HG02973 (cell line): ENCODE results near the gene TMPRSS7.

ENCODE experiments used
- ATAC-seq: cut with Tn5 transposase; IDR thresholded peaks from one replicate; pipeline ENCODE4 v1.9.1; 2021; ENCODE audit warnings: moderate library complexity; ENCODE audit not compliant: unreplicated experiment

TMPRSS7 gene

DNA sequence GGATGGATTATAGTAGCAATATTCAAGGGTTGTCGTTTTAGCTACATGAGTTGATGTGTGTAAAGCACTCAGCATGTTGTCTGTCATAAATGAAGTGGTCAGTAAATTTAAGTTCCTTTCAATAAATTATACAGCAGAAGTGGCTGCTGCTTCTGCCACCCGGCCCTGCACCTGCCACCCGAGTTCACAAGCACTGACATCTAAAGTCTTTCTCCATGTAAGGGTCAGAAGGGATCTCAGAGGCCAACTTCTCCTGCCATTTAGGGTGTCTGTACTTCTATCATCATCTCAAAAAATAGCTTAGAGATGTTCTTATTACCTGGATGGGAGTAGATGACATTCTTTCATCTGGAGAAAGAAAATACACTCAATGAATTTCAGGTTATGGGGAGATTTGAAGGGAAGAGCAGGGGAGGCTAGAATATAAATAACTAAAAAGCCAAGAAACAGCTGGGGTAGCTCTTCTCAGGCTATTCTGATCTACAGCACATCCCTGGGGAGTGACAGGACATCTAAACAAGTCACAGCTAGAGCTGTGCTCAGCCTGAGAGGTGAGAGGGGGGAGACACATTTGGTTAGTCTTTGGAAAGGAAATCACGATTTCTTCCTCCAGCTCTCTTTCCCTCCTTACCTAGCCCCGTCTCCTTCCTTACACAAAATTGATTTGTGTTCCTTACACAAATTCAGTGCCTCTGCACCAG lies 90.5 kb downstream of the TMPRSS7 start:
- ATAC-seq, result no peak

DNA sequence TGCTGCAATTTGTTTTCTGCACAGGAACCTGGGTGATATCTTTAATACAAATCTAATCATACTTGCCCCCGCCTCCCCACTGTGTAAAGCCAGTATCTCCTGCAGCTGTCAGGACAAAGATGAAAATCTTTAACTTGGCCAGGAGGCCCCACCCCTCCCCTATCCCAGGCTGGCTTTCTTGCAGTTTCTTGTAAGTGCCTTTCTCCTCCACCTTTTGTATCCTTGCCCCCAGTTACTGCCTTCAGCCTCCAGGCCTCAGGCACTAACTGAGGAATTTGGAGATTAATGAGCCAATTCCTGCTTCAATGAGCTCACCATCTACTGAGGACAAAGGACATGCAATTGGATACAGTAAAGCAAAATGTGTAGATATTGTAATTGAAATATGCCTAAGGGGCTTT lies 92.0 kb downstream of the TMPRSS7 start:
- no peak for ATAC-seq

DNA sequence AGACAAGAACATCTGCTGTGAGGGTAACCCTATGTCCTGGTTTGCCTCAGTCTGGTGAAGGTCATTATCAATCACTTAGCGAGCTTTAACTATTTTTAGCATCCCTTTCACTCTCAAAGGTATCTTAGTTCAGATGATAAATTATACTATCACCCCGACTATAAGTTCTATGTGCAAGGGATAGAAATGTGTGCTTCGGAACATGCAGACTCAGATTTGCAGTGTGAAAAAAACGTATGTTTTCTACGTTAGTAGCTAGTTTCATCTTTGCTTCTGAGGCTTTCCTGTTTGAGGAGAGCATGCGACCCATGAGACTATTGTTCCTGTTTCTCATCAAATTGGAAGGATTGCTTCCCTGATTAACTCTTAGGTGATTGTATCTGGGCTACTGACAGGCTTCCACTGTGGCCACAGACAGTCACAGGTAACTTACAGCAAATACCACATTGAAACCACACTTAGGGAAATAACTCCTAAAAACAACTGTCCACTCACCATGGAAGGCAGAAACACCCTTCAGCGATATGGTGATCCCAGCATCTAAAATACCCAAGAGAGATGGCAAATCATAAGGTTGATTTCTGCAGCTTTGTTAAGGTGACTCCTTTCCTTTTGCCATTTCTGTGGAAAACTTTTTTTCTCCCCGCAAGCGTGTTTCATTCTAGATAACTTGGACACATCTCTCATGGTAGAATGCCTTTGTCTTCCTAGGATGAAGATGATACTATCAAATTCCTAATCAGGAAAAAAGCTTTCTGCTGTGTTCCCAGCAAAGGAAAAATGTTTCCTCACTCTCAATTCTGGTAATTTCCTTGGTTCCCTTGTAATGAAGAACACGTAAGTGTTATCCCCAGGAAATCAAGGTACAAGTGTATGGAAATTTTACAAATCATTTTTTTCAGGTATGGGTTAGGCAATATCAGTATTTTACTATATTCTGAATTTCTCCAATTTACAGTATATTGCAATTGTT lies 93.3 kb downstream of the TMPRSS7 start:
- peak; percentile 22 for ATAC-seq

DNA sequence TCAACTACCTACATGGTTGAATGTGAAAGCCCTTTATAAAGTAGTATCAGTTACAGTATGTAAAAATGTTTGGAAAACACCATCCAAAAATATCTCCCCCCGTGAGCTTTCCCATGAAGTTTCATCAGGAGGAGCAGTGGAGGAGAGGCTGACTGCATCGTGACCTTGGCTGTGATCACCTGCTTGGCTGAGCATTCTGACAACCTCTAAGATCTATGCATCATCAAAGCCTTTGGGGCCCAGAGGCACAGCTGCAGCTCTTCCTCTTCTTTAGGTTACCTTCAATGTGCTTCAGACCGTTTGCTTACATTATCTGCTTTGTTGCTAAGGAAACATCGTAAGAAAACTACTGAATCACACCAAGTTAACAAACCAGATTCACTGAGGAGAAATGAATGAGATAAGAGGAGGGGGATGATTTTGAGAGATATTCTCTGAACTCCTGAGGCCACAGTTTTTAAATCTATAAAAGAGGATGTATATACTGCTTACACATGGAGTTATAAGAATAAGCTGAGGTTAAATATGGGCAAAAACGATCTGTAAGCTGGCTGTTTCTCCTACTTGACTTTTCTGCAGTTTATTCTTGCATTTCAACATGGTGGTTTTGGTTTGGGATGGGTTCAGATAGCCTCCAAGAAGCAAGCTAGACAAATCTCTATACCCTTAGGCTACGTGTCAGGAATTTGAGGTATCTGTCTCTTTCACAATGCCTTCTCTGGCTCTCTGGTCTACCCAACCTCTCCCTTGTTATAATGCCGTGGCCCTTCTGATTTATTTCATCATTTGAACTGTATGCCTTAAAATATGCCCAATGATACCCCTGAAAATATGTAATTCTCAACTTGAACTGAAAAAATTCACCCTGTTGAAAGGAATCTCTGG lies 94.5 kb downstream of the TMPRSS7 start:
- peak; percentile 65 for ATAC-seq

DNA sequence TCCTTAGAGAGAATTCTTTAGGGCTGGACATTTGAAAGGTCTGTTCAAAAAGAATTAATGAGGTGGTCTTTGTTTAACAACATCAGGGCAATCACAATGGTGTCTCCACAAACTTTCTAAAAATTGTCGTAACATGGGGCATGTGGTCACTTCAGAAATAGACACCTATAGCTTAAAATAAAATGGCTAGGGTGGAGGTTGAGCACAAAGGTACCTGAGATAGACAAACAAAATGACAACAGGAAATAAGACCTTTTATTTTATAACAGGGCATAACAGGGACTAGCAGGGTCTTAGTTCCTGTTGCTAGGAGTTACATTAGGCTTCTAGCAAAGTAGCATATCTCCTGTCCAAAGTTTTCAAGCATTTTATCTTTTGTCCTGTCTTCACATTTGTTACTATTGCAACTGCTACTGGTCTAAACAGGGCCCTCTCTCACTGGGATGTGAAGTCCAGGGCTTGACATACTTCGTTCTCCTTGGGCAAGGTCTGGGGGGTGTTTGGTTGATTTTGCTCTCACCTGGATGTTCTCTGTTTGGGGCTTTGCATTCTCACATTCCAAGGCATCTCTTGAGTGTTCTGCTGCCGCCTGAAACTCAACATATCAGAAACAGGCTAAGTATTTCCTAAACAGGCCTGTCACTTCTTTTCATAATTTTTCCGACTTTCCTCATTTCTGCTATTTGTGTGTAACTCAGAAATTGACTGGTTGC lies 95.5 kb downstream of the TMPRSS7 start:
- ATAC-seq, result no peak

DNA sequence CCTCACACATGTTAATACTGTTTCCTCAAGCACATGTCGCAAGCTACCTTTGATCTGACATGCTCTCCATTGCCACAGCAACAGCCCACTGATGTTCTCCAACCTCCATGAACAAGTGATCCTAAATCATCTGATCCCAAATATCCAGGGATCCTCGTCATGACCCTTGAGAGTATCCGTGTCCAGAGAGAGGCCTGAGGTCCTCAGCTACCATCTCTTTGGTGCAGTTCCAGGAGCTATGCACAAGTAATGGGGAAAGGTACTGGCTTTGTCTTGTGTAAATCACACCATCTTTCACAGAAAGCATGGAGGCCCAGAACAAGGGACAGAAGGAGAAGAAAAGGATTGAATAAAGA lies 96.1 kb downstream of the TMPRSS7 start:
- ATAC-seq, result no peak
